HCT116 (cell line): ENCODE data around the gene DIPK1A. TPM values are rescaled to one million over a fixed set of nuclear protein-coding genes. Genes with fewer than 3 reads are reported as not detected.

Source experiments
- ATAC-seq: fragments of 200-7000 bp; cut with Tn5 transposase; 2 replicates; pipeline ENCODE4 v1.9.1; 2020; ENCODE audit warnings: mild to moderate bottlenecking, moderate library complexity
- BruUV-seq: library from RNA; stranded (reverse); fragments of 400-500 nt; replicated peaks from 2 replicates; lab custom pipeline; 2021; lab: Mats Ljungman, UMichigan
- CTCF ChIA-PET: fragments of 300-600 bp; sonication (Branson Sonifier 250); formaldehyde crosslinking; loops from one replicate; lab custom pipeline; 2021; ENCODE audit warnings: antibody characterized with exemption; lab: Charles Lee
- POLR2A ChIA-PET: fragments of 300-600, 350-600 bp; sonication (Branson Sonifier 250); formaldehyde crosslinking; loops from one replicate; lab custom pipeline; 2021; ENCODE audit warnings: antibody characterized with exemption; lab: Charles Lee
- RAD21 ChIA-PET, 2 experiments: fragments of 300-600 bp; sonication (Branson Sonifier 250); formaldehyde crosslinking; loops; one replicate each; lab custom pipeline; 2023; ENCODE audit warnings: low total read pairs in 2 of 2; ENCODE audit not compliant: uncharacterized antibody in 2 of 2, unreplicated experiment in 2 of 2, low non-redundant PET in 1 of 2; lab: Charles Lee
- DNase-seq: peaks from one replicate; pipeline ENCODE4 v3.0.0-alpha.2; 2010; ENCODE audit warnings: low read depth, low spot score
- H2AFZ ChIP-seq: fragments of 200-600 bp; shearing (Covaris generic), sonication (generic); 2 replicates; pipeline ENCODE4 v1.6.1; 2017; ENCODE audit warnings: low read depth, mixed run types, mixed read lengths, antibody characterized with exemption, low read length; ENCODE audit not compliant: poor library complexity, severe bottlenecking
- H3K27ac ChIP-seq: 2 replicates; pipeline ENCODE4 v1.5.1; 2012; ENCODE audit warnings: low read depth, low read length
- H3K27me3 ChIP-seq: fragments of 200-600 bp; sonication (generic); 2 replicates; pipeline ENCODE4 v1.6.1; 2016; ENCODE audit warnings: mixed run types, low read length, mixed read lengths; ENCODE audit not compliant: insufficient read depth
- H3K36me3 ChIP-seq, 2 experiments: fragments of 200-500 bp in 1 of 2; fragments of 200-600 bp in 1 of 2; sonication (Bioruptor generic) in 1 of 2; sonication (generic) in 1 of 2; 2 replicates each; pipeline versions ENCODE4 v1.5.1 to v1.6.1; 2014 to 2016; ENCODE audit warnings: low read length in 2 of 2, inconsistent platforms in 1 of 2, mixed read lengths in 1 of 2, mixed run types in 1 of 2; ENCODE audit not compliant: insufficient read depth in 2 of 2, control insufficient read depth in 1 of 2
- H3K4me1 ChIP-seq, 2 experiments: fragments of 200-600 bp in 1 of 2; sonication (generic) in 1 of 2; 2 replicates each; pipeline versions ENCODE4 v1.5.1 to v1.6.1; 2012 to 2017; ENCODE audit warnings: low read length in 2 of 2, inconsistent platforms in 1 of 2, mild to moderate bottlenecking in 1 of 2, mixed read lengths in 1 of 2, mixed run types in 1 of 2, moderate library complexity in 1 of 2; ENCODE audit not compliant: insufficient read depth in 2 of 2, control insufficient read depth in 1 of 2
- H3K4me2 ChIP-seq: fragments of 200-600 bp; sonication (generic); 2 replicates; pipeline ENCODE4 v1.6.1; 2017; ENCODE audit warnings: mixed run types, low read length, mixed read lengths
- H3K4me3 ChIP-seq, 2 experiments: fragments of 200-600 bp in 1 of 2; sonication (generic) in 1 of 2; replicated peaks in 1 of 2; 2 replicates each; pipeline ENCODE4 v1.5.1; 2011 to 2016; ENCODE audit warnings: low read length in 2 of 2, control low read depth in 1 of 2, low read depth in 1 of 2, mild to moderate bottlenecking in 1 of 2, mixed read lengths in 1 of 2, mixed run types in 1 of 2
- H3K79me2 ChIP-seq: fragments of 200-600 bp; sonication (generic); 2 replicates; pipeline ENCODE4 v1.6.1; 2017; ENCODE audit warnings: mild to moderate bottlenecking, mixed run types, low read length, moderate library complexity, mixed read lengths; ENCODE audit not compliant: insufficient read depth
- H3K9ac ChIP-seq: fragments of 200-600 bp; sonication (generic); 2 replicates; pipeline ENCODE4 v1.6.1; 2016; ENCODE audit warnings: low read length, mixed read lengths
- H3K9me2 ChIP-seq: fragments of 200-600 bp; sonication (generic), shearing (Covaris generic); 2 replicates; pipeline ENCODE4 v1.6.1; 2017; ENCODE audit warnings: mixed run types, mild to moderate bottlenecking, moderate library complexity; ENCODE audit not compliant: insufficient read depth
- H3K9me3 ChIP-seq, 2 experiments: fragments of 200-500 bp in 1 of 2; fragments of 200-600 bp in 1 of 2; sonication (Bioruptor generic) in 1 of 2; sonication (generic) in 1 of 2; 2 replicates each; pipeline ENCODE4 v1.6.1; 2014 to 2017; ENCODE audit warnings: low read length in 2 of 2, mixed read lengths in 2 of 2, inconsistent platforms in 1 of 2, low read depth in 1 of 2, mild to moderate bottlenecking in 1 of 2, mixed run types in 1 of 2, moderate library complexity in 1 of 2; ENCODE audit not compliant: control insufficient read depth in 1 of 2, insufficient read depth in 1 of 2
- H4K20me1 ChIP-seq: fragments of 200-600 bp; sonication (generic), shearing (Covaris generic); 2 replicates; pipeline ENCODE4 v1.6.1; 2017; ENCODE audit warnings: mixed run types, mild to moderate bottlenecking, moderate library complexity; ENCODE audit not compliant: insufficient read depth
- CBX3 ChIP-seq: IDR thresholded peaks from 2 replicates; pipeline ENCODE4 v1.6.1; 2012; ENCODE audit warnings: low read depth
- CEBPB ChIP-seq: IDR thresholded peaks from 2 replicates; pipeline ENCODE4 v1.6.1; 2012; ENCODE audit warnings: low read depth
- EGR1 ChIP-seq: IDR thresholded peaks from 2 replicates; pipeline ENCODE4 v1.6.1; 2012; ENCODE audit warnings: low read depth
- ELF1 ChIP-seq: IDR thresholded peaks from 2 replicates; pipeline ENCODE4 v1.6.1; 2012; ENCODE audit warnings: low read depth, borderline replicate concordance
- EZH2 ChIP-seq: fragments of 200-600 bp; sonication (generic); IDR thresholded peaks from 2 replicates; pipeline ENCODE4 v1.6.1; 2017; ENCODE audit warnings: antibody characterized with exemption, mixed run types
- EZH2phosphoT487 ChIP-seq: fragments of 200-600 bp; IDR thresholded peaks from 2 replicates; pipeline ENCODE4 v1.6.1; 2018; ENCODE audit warnings: antibody characterized with exemption, borderline replicate concordance
- FOSL1 ChIP-seq: IDR thresholded peaks from 2 replicates; pipeline ENCODE4 v1.6.1; 2012; ENCODE audit warnings: low read depth
- JUND ChIP-seq: IDR thresholded peaks from 2 replicates; pipeline ENCODE4 v1.6.1; 2012
- POLR2A ChIP-seq: IDR thresholded peaks from 2 replicates; pipeline ENCODE4 v1.7.0; 2011; ENCODE audit warnings: borderline replicate concordance; ENCODE audit not compliant: insufficient read depth, insufficient read length; ENCODE audit errors: extremely low read depth
- POLR2AphosphoS5 ChIP-seq: IDR thresholded peaks from 2 replicates; pipeline ENCODE4 v1.6.1; 2011; ENCODE audit warnings: mild to moderate bottlenecking, low read depth, low read length, moderate library complexity
- RAD21 ChIP-seq: IDR thresholded peaks from 2 replicates; pipeline ENCODE4 v1.6.1; 2012; ENCODE audit warnings: low read depth, mild to moderate bottlenecking
- REST ChIP-seq: IDR thresholded peaks from 2 replicates; pipeline ENCODE4 v1.6.1; 2012; ENCODE audit warnings: low read depth
- SIN3A ChIP-seq: IDR thresholded peaks from 2 replicates; pipeline ENCODE4 v1.6.1; 2012; ENCODE audit warnings: low read depth
- TCF7L2 ChIP-seq: IDR thresholded peaks from 2 replicates; pipeline ENCODE4 v1.7.0; 2011; ENCODE audit warnings: borderline replicate concordance, inconsistent platforms; ENCODE audit not compliant: insufficient read depth, insufficient read length; ENCODE audit errors: extremely low read depth
- YY1 ChIP-seq: IDR thresholded peaks from 2 replicates; pipeline ENCODE4 v1.6.1; 2011; ENCODE audit warnings: low read length, low read depth, moderate library complexity, mild to moderate bottlenecking; ENCODE audit not compliant: insufficient replicate concordance; ENCODE audit errors: extremely low read depth
- ZNF274 ChIP-seq: fragments of 200-500 bp; sonication (Bioruptor generic); IDR thresholded peaks from 2 replicates; pipeline ENCODE4 v1.6.1; 2014; ENCODE audit warnings: mild to moderate bottlenecking, low read depth, low read length, inconsistent platforms
- intact Hi-C: fragments of 100-400 bp; cut with micrococcal nuclease; formaldehyde crosslinking; loops from 2 replicates; pipeline ENCODE4 v1.10.0; 2022
- total RNA-seq: library from RNA; stranded (reverse); gene quantifications from one replicate; pipeline ENCODE4 v1.2.1, GENCODE V29; 2021; ENCODE audit not compliant: unreplicated experiment
- TF ChIP-seq, protein P1 (sequence below), 3 experiments: fragments of 200-600 bp in 1 of 3; sonication (generic) in 1 of 3; IDR thresholded peaks in 2 of 3; conservative IDR thresholded peaks in 1 of 3; 2 replicates each; pipeline ENCODE4 v1.5.1; 2012 to 2017; ENCODE audit warnings: low read depth in 2 of 3, low read length in 2 of 3, antibody characterized with exemption in 1 of 3, borderline replicate concordance in 1 of 3, control low read depth in 1 of 3, mild to moderate bottlenecking in 1 of 3, mixed read lengths in 1 of 3, mixed run types in 1 of 3, moderate library complexity in 1 of 3; ENCODE audit not compliant: insufficient read depth in 1 of 3
- TF ChIP-seq, protein P2 (sequence below): IDR thresholded peaks from 2 replicates; pipeline ENCODE4 v1.6.1; 2011; ENCODE audit warnings: mild to moderate bottlenecking, low read length, moderate library complexity; ENCODE audit not compliant: insufficient replicate concordance; ENCODE audit errors: extremely low read depth
- TF ChIP-seq, protein P3 (sequence below): IDR thresholded peaks from 2 replicates; pipeline ENCODE4 v1.6.1; 2012

The DIPK1A gene
- total RNA-seq, 1 experiment from 2014 or later = 4.3 TPM

DNA sequence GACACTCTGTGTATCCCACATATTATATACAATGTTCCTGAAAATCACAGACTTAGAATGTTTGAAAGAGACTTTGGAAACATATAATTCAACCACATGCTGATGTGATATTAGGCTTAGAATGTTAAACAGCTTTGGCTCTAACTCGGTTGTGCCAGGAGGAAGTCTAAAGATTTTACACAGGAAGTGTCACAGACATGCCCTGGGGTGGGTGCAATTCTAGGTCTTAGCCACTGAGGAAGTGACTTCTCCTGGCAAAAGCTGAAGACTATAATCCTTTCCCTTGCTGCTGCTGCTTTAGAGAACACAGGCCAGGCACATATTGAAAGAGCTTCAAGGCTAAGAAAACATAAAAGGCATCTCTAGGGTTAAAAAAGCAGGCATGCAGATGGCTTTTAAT, 78.4 kb downstream of the DIPK1A start (continued):
- TF ChIP-seq CEBPB (no peak), CBX3 (no peak)

DNA sequence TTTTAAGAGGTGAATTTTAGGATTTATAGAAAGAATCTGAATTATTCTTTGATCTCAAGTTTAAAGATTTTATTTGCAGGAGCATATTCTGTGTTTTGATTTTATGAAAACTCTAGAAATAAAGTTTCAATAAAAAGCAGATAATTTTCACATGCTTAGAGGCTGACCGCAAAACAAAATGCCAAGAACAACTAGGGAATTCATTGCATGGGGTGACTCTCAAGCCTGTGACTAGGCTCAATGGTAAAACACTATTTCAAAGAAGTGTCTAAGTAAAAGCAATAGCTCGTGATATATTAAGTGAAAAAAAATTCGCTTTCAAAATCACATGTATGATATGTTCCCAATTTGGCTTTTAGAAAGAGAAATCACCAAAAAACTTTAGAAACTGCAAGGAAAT, 79.9 kb downstream of the DIPK1A start:
- no peak overlapping the region for H3K27ac ChIP-seq
- H3K36me3 ChIP-seq = no peaks in the 10 kb centered on the region
- intact Hi-C loops = no loop called here
- H3K9me2 ChIP-seq = no peaks in the 10 kb centered on the region
- H3K4me1 ChIP-seq = no peaks in the 10 kb centered on the region
- no peaks in the 10 kb centered on the region for H3K27me3 ChIP-seq
- no peaks in the 10 kb centered on the region for H3K9me3 ChIP-seq
- no peak overlapping the region for H3K4me3 ChIP-seq
- TF ChIP-seq SIN3A (no peak), EZH2 (no peak), EZH2phosphoT487 (no peak), RAD21 (no peak), CBX3 (no peak), EGR1 (no peak), POLR2AphosphoS5 (no peak), ELF1 (no peak), POLR2A (no peak), CEBPB (no peak), TCF7L2 (no peak), JUND (no peak), ZNF274 (no peak), YY1 (no peak), REST (no peak), FOSL1 (no peak)
- TF ChIP-seq, protein P1, sequence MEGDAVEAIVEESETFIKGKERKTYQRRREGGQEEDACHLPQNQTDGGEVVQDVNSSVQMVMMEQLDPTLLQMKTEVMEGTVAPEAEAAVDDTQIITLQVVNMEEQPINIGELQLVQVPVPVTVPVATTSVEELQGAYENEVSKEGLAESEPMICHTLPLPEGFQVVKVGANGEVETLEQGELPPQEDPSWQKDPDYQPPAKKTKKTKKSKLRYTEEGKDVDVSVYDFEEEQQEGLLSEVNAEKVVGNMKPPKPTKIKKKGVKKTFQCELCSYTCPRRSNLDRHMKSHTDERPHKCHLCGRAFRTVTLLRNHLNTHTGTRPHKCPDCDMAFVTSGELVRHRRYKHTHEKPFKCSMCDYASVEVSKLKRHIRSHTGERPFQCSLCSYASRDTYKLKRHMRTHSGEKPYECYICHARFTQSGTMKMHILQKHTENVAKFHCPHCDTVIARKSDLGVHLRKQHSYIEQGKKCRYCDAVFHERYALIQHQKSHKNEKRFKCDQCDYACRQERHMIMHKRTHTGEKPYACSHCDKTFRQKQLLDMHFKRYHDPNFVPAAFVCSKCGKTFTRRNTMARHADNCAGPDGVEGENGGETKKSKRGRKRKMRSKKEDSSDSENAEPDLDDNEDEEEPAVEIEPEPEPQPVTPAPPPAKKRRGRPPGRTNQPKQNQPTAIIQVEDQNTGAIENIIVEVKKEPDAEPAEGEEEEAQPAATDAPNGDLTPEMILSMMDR (IDR thresholded peaks at IDR 0.05 in 2 of 3, conservative IDR thresholded peaks at IDR 0.05 in 1 of 3; ENCODE audit: borderline replicate concordance in 1 of 3, insufficient read depth in 1 of 3, low read depth in 2 of 3, low read length in 2 of 3) = no peak
- TF ChIP-seq, protein P2, sequence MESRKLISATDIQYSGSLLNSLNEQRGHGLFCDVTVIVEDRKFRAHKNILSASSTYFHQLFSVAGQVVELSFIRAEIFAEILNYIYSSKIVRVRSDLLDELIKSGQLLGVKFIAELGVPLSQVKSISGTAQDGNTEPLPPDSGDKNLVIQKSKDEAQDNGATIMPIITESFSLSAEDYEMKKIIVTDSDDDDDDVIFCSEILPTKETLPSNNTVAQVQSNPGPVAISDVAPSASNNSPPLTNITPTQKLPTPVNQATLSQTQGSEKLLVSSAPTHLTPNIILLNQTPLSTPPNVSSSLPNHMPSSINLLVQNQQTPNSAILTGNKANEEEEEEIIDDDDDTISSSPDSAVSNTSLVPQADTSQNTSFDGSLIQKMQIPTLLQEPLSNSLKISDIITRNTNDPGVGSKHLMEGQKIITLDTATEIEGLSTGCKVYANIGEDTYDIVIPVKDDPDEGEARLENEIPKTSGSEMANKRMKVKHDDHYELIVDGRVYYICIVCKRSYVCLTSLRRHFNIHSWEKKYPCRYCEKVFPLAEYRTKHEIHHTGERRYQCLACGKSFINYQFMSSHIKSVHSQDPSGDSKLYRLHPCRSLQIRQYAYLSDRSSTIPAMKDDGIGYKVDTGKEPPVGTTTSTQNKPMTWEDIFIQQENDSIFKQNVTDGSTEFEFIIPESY = no peak
- TF ChIP-seq, protein P3, sequence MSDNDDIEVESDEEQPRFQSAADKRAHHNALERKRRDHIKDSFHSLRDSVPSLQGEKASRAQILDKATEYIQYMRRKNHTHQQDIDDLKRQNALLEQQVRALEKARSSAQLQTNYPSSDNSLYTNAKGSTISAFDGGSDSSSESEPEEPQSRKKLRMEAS = no peak
- CTCF ChIA-PET = no interaction called here
- H3K9ac ChIP-seq = no peak overlapping the region
- no peak overlapping the region for H3K4me2 ChIP-seq
- POLR2A ChIA-PET = no interaction called here
- H2AFZ ChIP-seq = no peak overlapping the region
- ATAC-seq = no peak
- RAD21 ChIA-PET = no interaction called here
- H3K79me2 ChIP-seq = no peaks in the 10 kb centered on the region
- no peaks in the 10 kb centered on the region for H4K20me1 ChIP-seq
- BruUV-seq = no TSS peak
- no peak for DNase-seq
